ENCODE data around the gene PAQR6. TPM values are rescaled to one million over a fixed set of nuclear protein-coding genes. Genes with fewer than 3 reads are reported as not detected.

PAQR6 gene
- total and polyA plus RNA-seq, 9 donors: 0.25 to 1.8 (median 0.73) TPM

- no peaks in the 10 kb centered on the region for H3K9me3 ChIP-seq
- WGBS, 3 donors: 90 to 95% (median 91%) methylated on average over 2 of the region's 2 CpGs
Measured at GRCh38 chr1:156257711-156258110, 9.9 kb upstream of the PAQR6 start.

GRCh38 chr1:156253634-156254033 lies 5.8 kb upstream of the PAQR6 start:
- no peaks in the 10 kb centered on the region for H3K36me3 ChIP-seq
- H3K27me3 ChIP-seq: no peaks in the 10 kb centered on the region
- no peak for DNase-seq
- H3K27ac ChIP-seq: no peak overlapping the region
- H3K4me3 ChIP-seq: no peak overlapping the region
- H3K9me3 ChIP-seq: no peaks in the 10 kb centered on the region
- no peaks in the 10 kb centered on the region for H3K4me1 ChIP-seq (ENCODE audit: insufficient read depth)
- intact Hi-C loops (cut with DNase I): no loop called here
- WGBS, 3 donors: 88 to 90% (median 90%) methylated on average over 3 of the region's 3 CpGs
- TF ChIP-seq EP300 (IDR thresholded peaks at IDR 0.05) (no peak), CTCF (IDR thresholded peaks at IDR 0.05) (no peak), POLR2A (IDR thresholded peaks at IDR 0.05) (no peak)

More at GRCh38 chr1:156257711-156258110, 9.9 kb upstream of the PAQR6 start:
- Histone ChIP-seq H3K27ac (no peak overlapping the region), H3K27me3 (no peaks in the 10 kb centered on the region), H3K4me3 (no peak overlapping the region), H3K36me3 (no peaks in the 10 kb centered on the region), H3K4me1 (ENCODE audit: insufficient read depth) (no peaks in the 10 kb centered on the region)
- DNase-seq: no peak
- intact Hi-C loops (cut with DNase I): loop anchor here in 1 of 4 donors (2.0 kb wide), 1 partner anchor 15 kb away; no protein-coding TSS in a partner anchor
- TF ChIP-seq CTCF (IDR thresholded peaks at IDR 0.05) (no peak), POLR2A (IDR thresholded peaks at IDR 0.05) (no peak), EP300 (IDR thresholded peaks at IDR 0.05) (no peak)

- Histone ChIP-seq H3K4me1 (ENCODE audit: insufficient read depth) (no peaks in the 10 kb centered on the region), H3K36me3 (no peaks in the 10 kb centered on the region), H3K27me3 (no peaks in the 10 kb centered on the region), H3K4me3 (no peak overlapping the region), H3K9me3 (no peaks in the 10 kb centered on the region), H3K27ac (no peak overlapping the region)
- intact Hi-C loops (cut with DNase I): no loop called here
- TF ChIP-seq CTCF (IDR thresholded peaks at IDR 0.05): no peak
- TF ChIP-seq POLR2A (IDR thresholded peaks at IDR 0.05): no peak
- no peak for TF ChIP-seq EP300 (IDR thresholded peaks at IDR 0.05)
- WGBS, 3 donors: 38 to 46% (median 39%) methylated on average over 3 of the region's 3 CpGs
- no peak for DNase-seq
Measured at GRCh38 chr1:156251527-156251926, 3.7 kb upstream of the PAQR6 start.

- intact Hi-C loops (cut with DNase I): loop anchor here in 1 of 4 donors (5.0 kb wide), 1 partner anchor 283 kb away; no protein-coding TSS in a partner anchor
- Histone ChIP-seq H3K9me3 (no peaks in the 10 kb centered on the region), H3K27ac (no peak overlapping the region), H3K4me3 (no peak overlapping the region), H3K27me3 (no peaks in the 10 kb centered on the region), H3K36me3 (no peaks in the 10 kb centered on the region), H3K4me1 (ENCODE audit: insufficient read depth) (peaks cover 4% of the 10 kb centered on the region)
- TF ChIP-seq EP300 (IDR thresholded peaks at IDR 0.05) (no peak), CTCF (IDR thresholded peaks at IDR 0.05) (no peak), POLR2A (IDR thresholded peaks at IDR 0.05) (no peak)
- WGBS, 3 donors: 52 to 68% (median 58%) methylated on average over 5 of the region's 5 CpGs
- DNase-seq: no peak
Measured at GRCh38 chr1:156249593-156249992, 1.7 kb upstream of the PAQR6 start.
